Keratinocyte (primary cell): Measurements from ENCODE around the gene FCSK.

Experiments used
- EZH2 ChIP-seq: IDR thresholded peaks from one replicate; pipeline ENCODE4 v1.6.1; 2012; ENCODE audit warnings: inconsistent platforms, mild to moderate bottlenecking, low read length, moderate library complexity
- TF ChIP-seq, protein P1 (sequence below), 3 experiments: IDR thresholded peaks in 1 of 3; conservative IDR thresholded peaks in 1 of 3; optimal IDR thresholded peaks in 1 of 3; 2 replicates in 2 of 3; 3 replicates in 1 of 3; pipeline versions ENCODE3 to v1.5.1; 2011; ENCODE audit warnings: low read length in 3 of 3, mild to moderate bottlenecking in 3 of 3, moderate library complexity in 2 of 3, control low read depth in 1 of 3, inconsistent platforms in 1 of 3; ENCODE audit not compliant: insufficient read depth in 2 of 3; ENCODE audit errors: extremely low read depth in 1 of 3

DNA sequence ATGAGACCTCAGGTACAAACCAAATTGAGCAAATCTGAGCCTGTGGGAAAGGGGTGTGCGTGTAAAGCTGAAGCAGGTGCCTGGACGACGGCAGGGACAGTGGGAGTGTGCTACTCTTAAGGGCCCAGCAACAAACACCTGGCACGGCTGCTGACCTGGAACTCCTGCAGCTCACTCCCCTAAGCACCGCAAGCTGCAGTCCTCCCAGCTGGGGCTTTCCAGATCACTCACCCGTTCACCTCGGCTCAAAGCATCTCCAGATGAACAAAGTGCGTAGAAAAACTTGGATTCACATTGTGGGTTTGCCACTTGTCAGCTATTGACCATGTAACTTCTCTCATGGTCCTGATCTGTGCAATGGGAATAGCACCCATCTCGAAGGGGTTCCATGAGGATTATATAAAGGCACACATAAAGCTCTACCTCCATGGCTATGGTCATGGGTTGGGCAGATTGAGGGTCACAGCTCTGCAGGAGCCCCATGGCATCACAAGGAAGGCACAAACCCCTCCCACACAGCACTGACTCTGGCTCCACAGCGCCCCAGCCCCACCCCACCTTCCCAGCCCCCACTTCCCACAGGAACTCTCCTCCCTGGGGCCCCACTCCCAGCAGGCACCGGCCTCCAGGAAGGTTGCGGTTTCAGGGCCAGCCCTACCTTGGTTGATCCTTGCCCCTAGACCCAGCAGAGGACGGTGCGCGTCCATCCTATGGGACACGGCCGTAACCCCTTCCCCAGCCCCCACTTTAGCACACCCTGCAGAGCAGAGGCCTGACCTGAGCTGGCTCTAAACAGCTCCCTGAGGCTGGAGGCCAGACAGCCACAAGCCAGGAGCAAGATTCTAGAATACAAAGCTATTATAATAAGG is 37.4 kb upstream of the FCSK start:
- TF ChIP-seq, protein P1, sequence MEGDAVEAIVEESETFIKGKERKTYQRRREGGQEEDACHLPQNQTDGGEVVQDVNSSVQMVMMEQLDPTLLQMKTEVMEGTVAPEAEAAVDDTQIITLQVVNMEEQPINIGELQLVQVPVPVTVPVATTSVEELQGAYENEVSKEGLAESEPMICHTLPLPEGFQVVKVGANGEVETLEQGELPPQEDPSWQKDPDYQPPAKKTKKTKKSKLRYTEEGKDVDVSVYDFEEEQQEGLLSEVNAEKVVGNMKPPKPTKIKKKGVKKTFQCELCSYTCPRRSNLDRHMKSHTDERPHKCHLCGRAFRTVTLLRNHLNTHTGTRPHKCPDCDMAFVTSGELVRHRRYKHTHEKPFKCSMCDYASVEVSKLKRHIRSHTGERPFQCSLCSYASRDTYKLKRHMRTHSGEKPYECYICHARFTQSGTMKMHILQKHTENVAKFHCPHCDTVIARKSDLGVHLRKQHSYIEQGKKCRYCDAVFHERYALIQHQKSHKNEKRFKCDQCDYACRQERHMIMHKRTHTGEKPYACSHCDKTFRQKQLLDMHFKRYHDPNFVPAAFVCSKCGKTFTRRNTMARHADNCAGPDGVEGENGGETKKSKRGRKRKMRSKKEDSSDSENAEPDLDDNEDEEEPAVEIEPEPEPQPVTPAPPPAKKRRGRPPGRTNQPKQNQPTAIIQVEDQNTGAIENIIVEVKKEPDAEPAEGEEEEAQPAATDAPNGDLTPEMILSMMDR (optimal IDR thresholded peaks at IDR 0.05 in 1 of 3, IDR thresholded peaks at IDR 0.05 in 1 of 3, conservative IDR thresholded peaks at IDR 0.05 in 1 of 3; ENCODE audit: extremely low read depth in 1 of 3, insufficient read depth in 2 of 3, low read length in 3 of 3): no peak
- TF ChIP-seq EZH2: no peak
